Measurements from ENCODE around the gene BANF2.
"Not testable (repeated sequence)": the region's sequence is repeated elsewhere in the genome, so short reads cannot be mapped to it uniquely, and the experiment has no call there.

BANF2 gene

GRCh38 chr20:17762243-17762872 is 62.6 kb downstream of the BANF2 start:
- peak; percentile 35 for DNase-seq (ENCODE audit: low read depth, low spot score)

GRCh38 chr20:17762873-17763557 is 63.2 kb downstream of the BANF2 start:
- no peak for DNase-seq (ENCODE audit: low read depth, low spot score)

GRCh38 chr20:17765017-17765416 is 65.3 kb downstream of the BANF2 start:
- DNase-seq (ENCODE audit: low read depth, low spot score): no peak

GRCh38 chr20:17765584-17765983 is 65.8 kb downstream of the BANF2 start:
- DNase-seq (ENCODE audit: low read depth, low spot score): no peak

GRCh38 chr20:17766226-17766625 is 66.5 kb downstream of the BANF2 start:
- no peak for DNase-seq (ENCODE audit: low read depth, low spot score)

GRCh38 chr20:17767624-17768023 is 67.9 kb downstream of the BANF2 start:
- no peak for DNase-seq (ENCODE audit: low read depth, low spot score)

GRCh38 chr20:17768271-17768670 is 68.5 kb downstream of the BANF2 start:
- no peak for DNase-seq (ENCODE audit: low read depth, low spot score)

- DNase-seq (ENCODE audit: low read depth, low spot score): not testable (repeated sequence)
Measured at GRCh38 chr20:17769716-17770115, 70.0 kb downstream of the BANF2 start.

- DNase-seq (ENCODE audit: low read depth, low spot score): no peak
Measured at GRCh38 chr20:17771206-17772004, 71.6 kb downstream of the BANF2 start.

GRCh38 chr20:17772005-17772343 is 72.2 kb downstream of the BANF2 start:
- no peak for DNase-seq (ENCODE audit: low read depth, low spot score)

GRCh38 chr20:17773619-17774018 is 73.9 kb downstream of the BANF2 start:
- no peak for DNase-seq (ENCODE audit: low read depth, low spot score)

- DNase-seq (ENCODE audit: low read depth, low spot score): no peak
Measured at GRCh38 chr20:17775600-17775999, 75.8 kb downstream of the BANF2 start.

- no peak for DNase-seq (ENCODE audit: low read depth, low spot score)
Measured at GRCh38 chr20:17776551-17776950, 76.8 kb downstream of the BANF2 start.

- not testable (repeated sequence) for DNase-seq (ENCODE audit: low read depth, low spot score)
Measured at GRCh38 chr20:17779011-17779410, 79.2 kb downstream of the BANF2 start.

- no peak for DNase-seq (ENCODE audit: low read depth, low spot score)
Measured at GRCh38 chr20:17782768-17783167, 83.0 kb downstream of the BANF2 start.

GRCh38 chr20:17783671-17784070 is 83.9 kb downstream of the BANF2 start:
- no peak for DNase-seq (ENCODE audit: low read depth, low spot score)

GRCh38 chr20:17785007-17785406 is 85.2 kb downstream of the BANF2 start:
- DNase-seq (ENCODE audit: low read depth, low spot score): no peak

Data from astrocyte of the hippocampus (primary cell).